ENCODE measurements around the gene TTYH1. TPM values are rescaled to one million over a fixed set of nuclear protein-coding genes. Genes with fewer than 3 reads are reported as not detected.
"Not testable (repeated sequence)": the region's sequence is repeated elsewhere in the genome, so short reads cannot be mapped to it uniquely, and the experiment has no call there.

The TTYH1 gene
- polyA plus RNA-seq (2011; rRNA removed), result 0.31 and 0.56 TPM in 2 replicates
- 0.26 and 0.33 TPM in 2 replicates for polyA plus RNA-seq (2012; cell fraction: cytosol; rRNA removed)
- 0.48 and 0.50 TPM in 2 replicates for polyA plus RNA-seq (2012; cell fraction: nucleus; rRNA removed)
- 0.15 to 0.32 TPM in 2 of 3 replicates, not detected in the other for polyA plus RNA-seq (2017; fragmentation: RNase III; extraction: RNeasy Plus Mini Kit Qiagen cat#74134 plus additional on column Dnase treatment)
- 0.29 and 1.1 TPM in 2 replicates for polyA minus RNA-seq (2011; rRNA and poly(A)+ RNA removed)

DNA sequence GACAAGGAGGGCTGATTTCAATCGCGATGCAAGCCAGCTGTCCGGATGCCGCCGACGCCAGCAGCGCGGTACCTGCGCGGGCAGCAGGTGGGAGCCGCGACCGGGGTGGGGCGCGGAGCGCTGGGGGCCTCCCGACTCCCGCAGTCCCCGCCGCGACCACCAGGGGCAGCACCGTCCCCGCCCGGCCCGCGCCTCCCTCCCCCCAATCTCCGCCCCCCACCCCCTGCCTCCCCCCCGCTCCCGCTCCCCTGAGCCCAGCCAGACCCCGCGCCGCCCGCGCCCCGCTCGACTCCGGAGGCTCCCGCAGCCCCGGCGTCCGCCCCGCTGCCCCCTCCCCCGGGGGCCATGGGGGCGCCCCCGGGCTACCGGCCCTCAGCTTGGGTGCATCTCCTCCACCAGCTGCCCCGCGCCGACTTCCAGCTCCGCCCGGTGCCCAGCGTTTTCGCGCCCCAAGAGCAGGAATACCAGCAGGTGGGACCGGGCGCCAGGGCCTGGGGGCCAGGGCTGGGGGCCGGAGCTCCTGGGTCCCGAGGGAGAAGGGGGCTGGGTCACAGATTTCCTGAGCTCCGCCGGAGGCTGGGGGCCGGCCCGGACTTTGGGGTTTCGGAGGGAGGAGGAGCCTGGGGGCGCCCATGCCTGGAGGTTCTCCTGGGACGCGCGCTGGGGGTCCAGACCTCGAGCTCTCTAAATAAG is at the start of gene TTYH1:
TTYH1 (plus strand) TSS at position 257 of the 693 bp plus-strand sequence; CDS start at position 346, 89 bp downstream.
- Histone ChIP-seq H3K4me1 (peaks cover 10% of the 10 kb centered on the region; the same call in 2 of the 3 replicates), H3K4me3 (no peak within 1 kb of the TSS), H3K9me3 (no peaks in the 10 kb centered on the region), H3K27ac (no peak within 1 kb of the TSS), H3K4me2 (0 out of 3 replicates have a peak within 1 kb of the TSS, but pooled peaks have one; percentile 20)
- ChIA-PET POLR2A (interaction anchor here (0.5 kb wide), 1 partner anchor 71 kb away, joined by 15 read pairs; no protein-coding TSS in a partner anchor), CTCF (interaction anchor here (0.7 to 3.1 kb wide), 6 partner anchors 9 to 606 kb away, joined by 3 to 16 read pairs (median 3); no protein-coding TSS in a partner anchor)
- WGBS (ENCODE audit: missing lambda C conversion rate), result 45% methylated on average over 17 of the region's 68 CpGs
- ATAC-seq, result peak in 1 of 2 experiments; percentile 48; a peak in 3 of 6 replicates
- DNase-seq (ENCODE audit: low read depth in 1 of 2, low spot score in 1 of 2), result no peak
- TF ChIP-seq FOXS1 (CRISPR knock-in tag; IDR thresholded peaks at IDR 0.05) (no peak), HEYL (CRISPR knock-in tag; IDR thresholded peaks at IDR 0.05) (no peak)
- TF ChIP-seq, protein P1, sequence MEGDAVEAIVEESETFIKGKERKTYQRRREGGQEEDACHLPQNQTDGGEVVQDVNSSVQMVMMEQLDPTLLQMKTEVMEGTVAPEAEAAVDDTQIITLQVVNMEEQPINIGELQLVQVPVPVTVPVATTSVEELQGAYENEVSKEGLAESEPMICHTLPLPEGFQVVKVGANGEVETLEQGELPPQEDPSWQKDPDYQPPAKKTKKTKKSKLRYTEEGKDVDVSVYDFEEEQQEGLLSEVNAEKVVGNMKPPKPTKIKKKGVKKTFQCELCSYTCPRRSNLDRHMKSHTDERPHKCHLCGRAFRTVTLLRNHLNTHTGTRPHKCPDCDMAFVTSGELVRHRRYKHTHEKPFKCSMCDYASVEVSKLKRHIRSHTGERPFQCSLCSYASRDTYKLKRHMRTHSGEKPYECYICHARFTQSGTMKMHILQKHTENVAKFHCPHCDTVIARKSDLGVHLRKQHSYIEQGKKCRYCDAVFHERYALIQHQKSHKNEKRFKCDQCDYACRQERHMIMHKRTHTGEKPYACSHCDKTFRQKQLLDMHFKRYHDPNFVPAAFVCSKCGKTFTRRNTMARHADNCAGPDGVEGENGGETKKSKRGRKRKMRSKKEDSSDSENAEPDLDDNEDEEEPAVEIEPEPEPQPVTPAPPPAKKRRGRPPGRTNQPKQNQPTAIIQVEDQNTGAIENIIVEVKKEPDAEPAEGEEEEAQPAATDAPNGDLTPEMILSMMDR (IDR thresholded peaks at IDR 0.05), result peak; percentile 24; the same call in 2 of the 3 replicates
- FAIRE-seq, result no peak

- ATAC-seq; H3K9me3 ChIP-seq; H3K27ac ChIP-seq; H3K4me3 ChIP-seq; POLR2A ChIA-PET; DNase-seq (ENCODE audit: low read depth in 1 of 2, low spot score in 1 of 2); H3K4me2 ChIP-seq; H3K4me1 ChIP-seq: not testable (repeated sequence)
- CTCF ChIA-PET, result interaction anchor here (0.9 to 1.3 kb wide), 2 partner anchors 10 to 25 kb away, joined by 3 to 8 read pairs; no protein-coding TSS in a partner anchor
- peak; percentile 23 for FAIRE-seq
- WGBS (ENCODE audit: missing lambda C conversion rate), result 45% methylated on average over 13 of the region's 13 CpGs
Measured at GRCh38 chr19:54365798-54366197, 49.5 kb upstream of the TTYH1 start.

- FAIRE-seq (no peak), DNase-seq (ENCODE audit: low read depth in 1 of 2, low spot score in 1 of 2) (no peak), ATAC-seq (no peak)
- ChIA-PET POLR2A (no interaction called here), CTCF (interaction anchor here (1.9 kb wide), 1 partner anchor 24 kb away, joined by 8 read pairs; no protein-coding TSS in a partner anchor)
- Histone ChIP-seq H3K4me3 (no peak overlapping the region), H3K4me2 (no peak overlapping the region), H3K9me3 (peaks cover 3% of the 10 kb centered on the region; the same call in 1 of the 3 replicates), H3K27ac (no peak overlapping the region), H3K4me1 (no peaks in the 10 kb centered on the region)
- TF ChIP-seq FOXS1 (CRISPR knock-in tag; IDR thresholded peaks at IDR 0.05), result no peak
- no peak for TF ChIP-seq REST (IDR thresholded peaks at IDR 0.05)
- no peak for TF ChIP-seq BHLHE40 (IDR thresholded peaks at IDR 0.05; ENCODE audit: low read depth, low read length)
- TF ChIP-seq, protein P2, sequence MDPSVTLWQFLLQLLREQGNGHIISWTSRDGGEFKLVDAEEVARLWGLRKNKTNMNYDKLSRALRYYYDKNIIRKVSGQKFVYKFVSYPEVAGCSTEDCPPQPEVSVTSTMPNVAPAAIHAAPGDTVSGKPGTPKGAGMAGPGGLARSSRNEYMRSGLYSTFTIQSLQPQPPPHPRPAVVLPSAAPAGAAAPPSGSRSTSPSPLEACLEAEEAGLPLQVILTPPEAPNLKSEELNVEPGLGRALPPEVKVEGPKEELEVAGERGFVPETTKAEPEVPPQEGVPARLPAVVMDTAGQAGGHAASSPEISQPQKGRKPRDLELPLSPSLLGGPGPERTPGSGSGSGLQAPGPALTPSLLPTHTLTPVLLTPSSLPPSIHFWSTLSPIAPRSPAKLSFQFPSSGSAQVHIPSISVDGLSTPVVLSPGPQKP (IDR thresholded peaks at IDR 0.05; ENCODE audit: low read depth, low read length), result no peak
- no peak for TF ChIP-seq TP53 (CRISPR knock-in tag; IDR thresholded peaks at IDR 0.05)
- TF ChIP-seq PBX3 (IDR thresholded peaks at IDR 0.05), result no peak
- TF ChIP-seq RFX5 (IDR thresholded peaks at IDR 0.05), result no peak
- no peak for TF ChIP-seq RCOR1 (IDR thresholded peaks at IDR 0.05; ENCODE audit: low read depth, low read length)
- no peak for TF ChIP-seq EHMT2 (IDR thresholded peaks at IDR 0.05; ENCODE audit: low read depth)
- TF ChIP-seq EHF (CRISPR knock-in tag; IDR thresholded peaks at IDR 0.05), result no peak
- no peak for TF ChIP-seq HOXB5 (CRISPR knock-in tag; IDR thresholded peaks at IDR 0.05)
- 10% methylated on average over 6 of the region's 6 CpGs for whole genome bisulfite sequencing (ENCODE audit: missing lambda C conversion rate)
Measured at GRCh38 chr19:54366811-54367210, 48.5 kb upstream of the TTYH1 start.
